ENCODE results near the gene ZNF385A. TPM values are rescaled to one million over a fixed set of nuclear protein-coding genes. Genes with fewer than 3 reads are reported as not detected.

Gene ZNF385A
- total RNA-seq, 1 donor = 2.2 TPM

DNA sequence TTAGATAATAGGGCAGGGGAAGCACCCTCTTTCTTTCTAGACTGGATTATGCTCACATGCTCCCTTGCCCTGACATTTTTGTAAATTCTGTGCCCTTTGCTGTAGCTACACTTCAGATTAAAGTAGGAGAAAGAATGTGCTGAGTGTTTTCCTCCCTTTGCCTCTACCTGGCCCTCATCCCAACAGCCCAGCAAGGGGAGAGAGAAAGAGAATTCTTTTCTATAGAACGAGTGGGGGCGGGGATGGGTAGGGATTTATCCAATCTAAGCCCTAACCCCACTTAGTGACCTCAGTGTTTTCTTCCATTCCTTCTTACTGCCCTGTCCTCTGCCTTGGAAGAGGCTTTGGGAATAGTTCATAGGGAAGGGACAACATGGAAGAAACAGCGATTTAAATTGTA lies 33.8 kb downstream of the ZNF385A start:
- no peak overlapping the region for H3K4me3 ChIP-seq (ENCODE audit: low read depth, low read length)
- TF ChIP-seq, protein P1, sequence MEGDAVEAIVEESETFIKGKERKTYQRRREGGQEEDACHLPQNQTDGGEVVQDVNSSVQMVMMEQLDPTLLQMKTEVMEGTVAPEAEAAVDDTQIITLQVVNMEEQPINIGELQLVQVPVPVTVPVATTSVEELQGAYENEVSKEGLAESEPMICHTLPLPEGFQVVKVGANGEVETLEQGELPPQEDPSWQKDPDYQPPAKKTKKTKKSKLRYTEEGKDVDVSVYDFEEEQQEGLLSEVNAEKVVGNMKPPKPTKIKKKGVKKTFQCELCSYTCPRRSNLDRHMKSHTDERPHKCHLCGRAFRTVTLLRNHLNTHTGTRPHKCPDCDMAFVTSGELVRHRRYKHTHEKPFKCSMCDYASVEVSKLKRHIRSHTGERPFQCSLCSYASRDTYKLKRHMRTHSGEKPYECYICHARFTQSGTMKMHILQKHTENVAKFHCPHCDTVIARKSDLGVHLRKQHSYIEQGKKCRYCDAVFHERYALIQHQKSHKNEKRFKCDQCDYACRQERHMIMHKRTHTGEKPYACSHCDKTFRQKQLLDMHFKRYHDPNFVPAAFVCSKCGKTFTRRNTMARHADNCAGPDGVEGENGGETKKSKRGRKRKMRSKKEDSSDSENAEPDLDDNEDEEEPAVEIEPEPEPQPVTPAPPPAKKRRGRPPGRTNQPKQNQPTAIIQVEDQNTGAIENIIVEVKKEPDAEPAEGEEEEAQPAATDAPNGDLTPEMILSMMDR (IDR thresholded peaks at IDR 0.05; ENCODE audit: insufficient read depth, low read depth, low read length) = no peak
- no peak for DNase-seq (ENCODE audit: low read depth)

DNA sequence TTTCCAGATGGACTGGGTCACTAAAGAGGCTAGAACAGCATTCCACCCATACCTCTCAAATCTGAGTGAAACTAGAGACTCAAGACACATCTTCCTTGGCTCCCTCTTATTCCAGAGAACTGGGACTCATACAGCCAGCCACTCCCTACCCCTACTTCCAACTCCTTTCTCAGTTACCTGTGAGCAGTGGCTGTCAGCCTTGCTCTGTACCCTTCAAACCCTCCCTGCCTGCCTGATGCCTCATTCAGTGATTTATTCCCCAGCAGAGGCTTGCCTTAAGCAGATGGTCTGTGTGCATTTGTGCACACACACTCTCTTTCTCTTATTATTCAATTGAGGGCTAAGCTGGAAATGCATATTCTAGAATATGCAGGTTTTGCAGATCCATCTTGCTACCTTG lies 34.9 kb downstream of the ZNF385A start:
- DNase-seq (ENCODE audit: low read depth) = no peak
- TF ChIP-seq, protein P1 (IDR thresholded peaks at IDR 0.05; ENCODE audit: insufficient read depth, low read depth, low read length) = no peak
- no peak overlapping the region for H3K4me3 ChIP-seq (ENCODE audit: low read depth, low read length)

DNA sequence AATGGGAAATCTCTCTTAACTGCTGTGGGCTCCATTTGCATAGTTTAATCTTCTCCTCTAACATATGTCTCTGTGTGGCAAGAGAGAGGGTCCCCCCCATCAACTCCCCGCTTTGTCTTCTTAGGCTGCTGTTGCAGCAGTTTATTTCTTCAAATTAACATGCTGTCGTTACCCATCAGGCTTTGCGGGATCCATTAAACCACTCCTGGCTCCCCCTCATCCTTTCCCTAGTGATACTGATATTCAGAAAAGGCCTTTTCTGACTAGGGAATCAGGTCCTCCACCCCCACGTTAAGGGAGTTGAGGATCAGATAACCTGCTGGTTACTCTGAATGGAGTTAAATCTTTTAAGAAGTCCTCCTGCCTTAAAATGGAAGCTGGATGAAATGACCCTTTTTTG lies 35.5 kb downstream of the ZNF385A start:
- DNase-seq (ENCODE audit: low read depth) = no peak
- TF ChIP-seq, protein P1 (IDR thresholded peaks at IDR 0.05; ENCODE audit: insufficient read depth, low read depth, low read length) = no peak
- no peak overlapping the region for H3K4me3 ChIP-seq (ENCODE audit: low read depth, low read length)

DNA sequence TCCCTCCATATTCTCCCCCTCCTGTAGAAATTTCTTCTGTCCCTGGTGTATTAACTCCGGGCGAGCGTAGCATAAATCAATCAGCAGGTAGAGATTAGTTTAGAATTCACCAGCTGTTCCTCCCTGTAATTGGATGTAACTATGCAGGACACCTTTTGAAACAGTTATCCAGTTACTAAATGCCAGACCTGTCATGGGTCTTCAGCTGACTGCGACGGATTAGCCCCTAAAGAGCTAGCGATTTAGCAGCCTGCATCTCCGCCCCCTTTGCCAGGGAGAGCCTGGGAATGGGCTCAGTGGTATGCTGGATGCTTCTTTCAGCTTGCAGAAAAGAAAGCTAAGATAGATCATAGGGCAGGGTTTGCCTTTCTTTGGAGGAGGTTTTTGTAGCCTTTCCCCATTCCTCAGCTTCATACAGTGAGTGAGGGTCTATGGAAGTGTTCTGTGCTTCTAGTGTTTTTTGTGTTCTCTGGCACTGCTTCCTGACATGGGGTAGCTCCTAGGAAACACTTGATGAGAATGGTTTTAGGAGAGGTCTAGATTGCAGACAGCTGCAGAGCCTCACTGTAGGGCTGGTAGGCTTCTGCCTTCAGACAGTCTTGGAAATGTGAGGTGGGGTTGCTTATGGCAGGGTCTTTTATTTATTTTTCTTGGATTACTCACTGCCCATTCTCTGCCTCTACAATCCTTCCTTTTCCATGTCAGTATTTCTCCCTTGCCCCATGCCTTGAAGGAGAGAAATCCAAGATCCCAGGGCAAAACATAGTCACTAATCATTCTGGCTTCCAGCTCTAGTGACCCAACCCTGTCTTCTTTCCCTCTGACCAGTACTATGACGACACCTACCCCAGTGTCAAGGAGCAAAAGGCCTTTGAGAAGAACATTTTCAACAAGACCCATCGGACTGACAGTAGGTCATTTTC lies 42.9 kb downstream of the ZNF385A start:
- H3K4me3 ChIP-seq (ENCODE audit: low read depth, low read length) = no peak overlapping the region
- DNase-seq (ENCODE audit: low read depth) = no peak
- TF ChIP-seq, protein P1 (IDR thresholded peaks at IDR 0.05; ENCODE audit: insufficient read depth, low read depth, low read length) = no peak

DNA sequence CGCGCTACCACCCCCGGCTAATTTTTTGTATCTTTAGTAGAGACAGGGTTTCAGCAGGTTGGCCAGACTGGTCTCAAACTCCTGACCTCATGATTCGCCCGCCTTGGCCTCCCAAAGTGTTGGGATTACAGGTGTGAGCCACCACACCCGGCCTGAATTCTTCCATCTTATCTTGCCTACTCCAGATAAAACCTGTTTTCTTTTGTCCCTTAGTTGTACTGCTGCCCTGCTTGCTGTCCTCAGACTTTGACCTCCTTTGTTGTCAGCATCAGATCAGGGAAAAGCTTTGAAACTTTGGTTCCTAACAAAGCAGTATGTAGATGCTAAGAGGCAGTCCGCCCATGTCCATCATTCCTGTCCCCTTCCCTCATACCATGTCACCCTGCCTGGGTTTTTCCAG lies 43.7 kb downstream of the ZNF385A start:
- TF ChIP-seq, protein P1 (IDR thresholded peaks at IDR 0.05; ENCODE audit: insufficient read depth, low read depth, low read length) = no peak
- no peak for DNase-seq (ENCODE audit: low read depth)
- no peak overlapping the region for H3K4me3 ChIP-seq (ENCODE audit: low read depth, low read length)

DNA sequence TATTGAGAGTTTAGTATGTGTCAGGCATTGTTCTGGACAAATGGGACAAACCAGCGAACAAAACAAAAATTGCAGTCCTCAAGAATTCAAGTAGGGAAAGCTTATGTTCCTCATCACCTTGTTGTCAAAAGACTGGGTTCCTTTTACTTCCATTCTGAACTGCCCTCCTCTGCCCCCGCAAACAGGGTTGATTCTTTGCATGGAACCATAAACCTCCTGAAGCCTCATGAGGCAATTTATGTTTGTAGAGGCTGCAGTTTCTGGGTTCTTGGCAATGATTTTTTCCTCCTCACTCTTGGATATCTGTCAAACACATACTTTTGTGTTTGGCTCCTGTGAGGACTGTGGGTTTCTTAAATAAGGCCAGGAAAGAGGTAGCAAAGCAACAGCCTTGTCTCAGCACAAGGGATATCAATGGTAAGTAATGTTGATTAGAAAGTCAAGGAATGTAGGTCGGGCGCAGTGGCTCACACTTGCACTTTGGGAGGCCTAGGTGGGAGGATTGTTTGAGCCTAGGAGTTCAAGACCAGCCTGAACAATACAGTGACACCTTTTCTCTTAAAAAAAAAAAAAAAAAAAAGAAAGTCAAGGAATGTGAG lies 45.7 kb downstream of the ZNF385A start:
- no peak overlapping the region for H3K4me3 ChIP-seq (ENCODE audit: low read depth, low read length)
- TF ChIP-seq, protein P1 (IDR thresholded peaks at IDR 0.05; ENCODE audit: insufficient read depth, low read depth, low read length) = no peak
- peak; percentile 66 for DNase-seq (ENCODE audit: low read depth)
